ENCODE results near the gene LRP1B.

DNA sequence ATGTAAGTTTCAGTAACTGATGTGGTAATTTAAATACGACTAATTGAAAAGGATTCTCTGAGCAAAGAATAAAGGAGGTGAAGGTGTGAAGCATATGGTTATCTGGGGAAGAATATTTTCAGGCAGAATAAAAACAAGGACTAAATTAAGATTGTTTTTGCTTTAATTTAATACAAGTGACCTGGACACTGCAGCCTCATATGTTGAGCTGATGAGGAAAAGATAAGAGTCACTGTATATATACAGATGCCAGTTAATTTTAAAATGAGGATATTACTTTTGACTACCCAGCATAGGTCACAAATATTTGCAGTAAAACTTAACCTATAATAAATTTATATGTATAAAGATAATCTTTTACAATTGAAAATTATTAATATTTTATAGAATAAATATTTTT lies 47.8 kb upstream of the LRP1B start:
- TF ChIP-seq, protein P1, sequence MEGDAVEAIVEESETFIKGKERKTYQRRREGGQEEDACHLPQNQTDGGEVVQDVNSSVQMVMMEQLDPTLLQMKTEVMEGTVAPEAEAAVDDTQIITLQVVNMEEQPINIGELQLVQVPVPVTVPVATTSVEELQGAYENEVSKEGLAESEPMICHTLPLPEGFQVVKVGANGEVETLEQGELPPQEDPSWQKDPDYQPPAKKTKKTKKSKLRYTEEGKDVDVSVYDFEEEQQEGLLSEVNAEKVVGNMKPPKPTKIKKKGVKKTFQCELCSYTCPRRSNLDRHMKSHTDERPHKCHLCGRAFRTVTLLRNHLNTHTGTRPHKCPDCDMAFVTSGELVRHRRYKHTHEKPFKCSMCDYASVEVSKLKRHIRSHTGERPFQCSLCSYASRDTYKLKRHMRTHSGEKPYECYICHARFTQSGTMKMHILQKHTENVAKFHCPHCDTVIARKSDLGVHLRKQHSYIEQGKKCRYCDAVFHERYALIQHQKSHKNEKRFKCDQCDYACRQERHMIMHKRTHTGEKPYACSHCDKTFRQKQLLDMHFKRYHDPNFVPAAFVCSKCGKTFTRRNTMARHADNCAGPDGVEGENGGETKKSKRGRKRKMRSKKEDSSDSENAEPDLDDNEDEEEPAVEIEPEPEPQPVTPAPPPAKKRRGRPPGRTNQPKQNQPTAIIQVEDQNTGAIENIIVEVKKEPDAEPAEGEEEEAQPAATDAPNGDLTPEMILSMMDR (IDR thresholded peaks at IDR 0.05 in 4 of 5, conservative IDR thresholded peaks at IDR 0.05 in 1 of 5), result no peak
- no peak for TF ChIP-seq POLR2A (IDR thresholded peaks at IDR 0.05)
